T-helper 17 cell (primary cell): Measurements from ENCODE around the gene ZFAND2A. TPM values are rescaled to one million over a fixed set of nuclear protein-coding genes. Genes with fewer than 3 reads are reported as not detected.

Experiments
- ATAC-seq: fragments of 150-1000 bp; cut with Tn5 transposase; 2 replicates; pipeline ENCODE4 v1.10.0; 2021; ENCODE audit warnings: mild to moderate bottlenecking, moderate library complexity
- DNase-seq, 3 donors: peaks; one replicate each; pipeline versions ENCODE4 v3.0.0 to v3.0.0-alpha.2; 2020 to 2021
- H3K9me3 ChIP-seq: one replicate; pipeline ENCODE4 v1.7.0; 2013; ENCODE audit warnings: low read length, mild to moderate bottlenecking; ENCODE audit not compliant: control insufficient read depth, poor library complexity, severe bottlenecking
- H3K27ac Mint-ChIP-seq: one replicate; pipeline ENCODE4 v1.8.0; 2022; ENCODE audit warnings: mild to moderate bottlenecking, moderate library complexity, mixed read lengths
- H3K27me3 Mint-ChIP-seq: one replicate; pipeline ENCODE4 v1.8.0; 2022; ENCODE audit warnings: mixed read lengths
- H3K36me3 Mint-ChIP-seq: one replicate; pipeline ENCODE4 v1.8.0; 2022; ENCODE audit warnings: low read depth, mixed read lengths
- H3K4me1 Mint-ChIP-seq: one replicate; pipeline ENCODE4 v1.8.0; 2022; ENCODE audit warnings: mild to moderate bottlenecking, mixed read lengths
- H3K4me3 Mint-ChIP-seq: one replicate; pipeline ENCODE4 v1.8.0; 2022; ENCODE audit warnings: mild to moderate bottlenecking, moderate library complexity, mixed read lengths
- total RNA-seq, 4 donors: library from RNA in 2 of 4; stranded (reverse) in 2 of 4; gene quantifications; one replicate each; pipeline ENCODE4 v1.2.3 and lab custom pipeline; 2022 to 2026

Gene ZFAND2A
- total RNA-seq, 2 donors from 2014 or later, result 73.6 to 87.8 TPM

DNA sequence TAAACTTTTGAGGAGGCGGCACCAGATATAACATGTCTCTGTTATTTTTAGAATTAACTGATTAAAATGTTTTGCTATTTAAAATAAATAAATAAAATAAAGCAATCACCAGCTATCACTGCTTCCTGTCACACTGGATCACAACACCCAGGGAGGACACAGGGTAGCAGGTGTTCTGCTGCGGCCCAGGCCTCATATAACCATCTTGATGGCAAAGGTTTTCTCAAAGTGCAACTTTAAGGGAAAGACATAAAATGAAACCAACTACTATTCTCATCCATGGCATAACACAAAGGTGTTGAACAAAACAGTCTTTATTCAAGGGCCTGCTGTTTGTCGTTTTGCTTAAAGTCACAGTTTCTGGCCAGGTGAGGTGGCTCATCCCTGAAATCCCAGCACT is 48.8 kb downstream of the ZFAND2A start:
- no peaks in the 10 kb centered on the region for H3K9me3 ChIP-seq
- H3K27ac Mint-ChIP-seq, result no peak overlapping the region
- no peak for ATAC-seq
- no peak overlapping the region for H3K4me3 Mint-ChIP-seq
- no peaks in the 10 kb centered on the region for H3K36me3 Mint-ChIP-seq
- no peaks in the 10 kb centered on the region for H3K27me3 Mint-ChIP-seq
- peaks cover 10% of the 10 kb centered on the region for H3K4me1 Mint-ChIP-seq
- no peak for DNase-seq

- ATAC-seq, result no peak
These were observed 49.6 kb downstream of the ZFAND2A start for GRCh38 chr7:1110358-1110757.

DNA sequence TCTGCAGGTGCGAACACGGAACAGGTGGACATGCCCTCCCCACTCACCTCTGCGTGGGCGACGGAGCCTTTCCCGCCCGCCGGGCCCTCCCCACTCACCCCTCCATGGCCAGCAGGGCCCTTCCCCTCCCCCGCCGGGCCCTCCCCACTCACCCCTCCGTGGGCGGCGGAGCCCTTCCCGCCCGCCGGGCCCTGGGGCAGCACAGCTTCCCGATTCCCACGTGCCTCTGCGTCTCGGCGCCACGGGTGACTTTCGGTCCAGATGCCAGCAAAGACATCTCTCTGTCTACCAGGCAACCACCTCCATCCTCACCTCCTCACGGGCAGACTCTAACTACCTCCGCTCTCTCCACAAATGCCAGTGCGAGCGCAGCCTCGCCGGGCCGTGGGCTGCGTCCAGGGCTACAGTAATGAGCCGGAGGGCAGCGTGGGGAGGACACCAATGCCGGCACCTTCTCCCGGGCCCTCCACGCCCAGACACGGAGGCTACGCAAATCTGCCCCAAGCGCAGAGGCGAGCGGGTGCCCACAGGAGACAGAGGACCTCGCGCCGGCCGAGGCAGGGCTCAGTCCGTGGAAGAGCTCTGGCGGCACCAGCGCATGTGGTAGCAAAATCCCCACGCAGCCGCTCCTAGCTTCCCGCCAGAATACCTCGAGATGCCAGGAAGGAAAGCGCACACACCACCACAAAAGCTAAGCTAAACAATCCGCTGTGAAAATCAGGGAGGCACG is 50.2 kb downstream of the ZFAND2A start:
- no peak for DNase-seq
- no peak overlapping the region for H3K4me3 Mint-ChIP-seq
- H3K36me3 Mint-ChIP-seq, result no peaks in the 10 kb centered on the region
- peaks cover 8% of the 10 kb centered on the region for H3K4me1 Mint-ChIP-seq
- no peak overlapping the region for H3K27ac Mint-ChIP-seq
- no peaks in the 10 kb centered on the region for H3K27me3 Mint-ChIP-seq
- H3K9me3 ChIP-seq, result no peaks in the 10 kb centered on the region
- ATAC-seq, result no peak

More at GRCh38 chr7:1110358-1110757, 49.6 kb downstream of the ZFAND2A start:
- H3K27ac Mint-ChIP-seq, result no peak overlapping the region
- no peaks in the 10 kb centered on the region for H3K9me3 ChIP-seq
- no peaks in the 10 kb centered on the region for H3K27me3 Mint-ChIP-seq
- no peaks in the 10 kb centered on the region for H3K36me3 Mint-ChIP-seq
- peaks cover 11% of the 10 kb centered on the region for H3K4me1 Mint-ChIP-seq
- DNase-seq, result no peak
- H3K4me3 Mint-ChIP-seq, result no peak overlapping the region

GRCh38 chr7:1108264-1108920 is 51.6 kb downstream of the ZFAND2A start:
- Mint-ChIP-seq H3K36me3 (no peaks in the 10 kb centered on the region), H3K4me1 (peaks cover 15% of the 10 kb centered on the region), H3K27ac (no peak overlapping the region), H3K4me3 (no peak overlapping the region), H3K27me3 (no peaks in the 10 kb centered on the region)
- H3K9me3 ChIP-seq, result no peaks in the 10 kb centered on the region
- ATAC-seq (no peak), DNase-seq (no peak)

- DNase-seq (no peak), ATAC-seq (no peak)
- Mint-ChIP-seq H3K27ac (no peak overlapping the region), H3K36me3 (no peaks in the 10 kb centered on the region), H3K4me1 (peaks cover 19% of the 10 kb centered on the region), H3K27me3 (no peaks in the 10 kb centered on the region), H3K4me3 (no peak overlapping the region)
- no peaks in the 10 kb centered on the region for H3K9me3 ChIP-seq
These were observed 53.1 kb downstream of the ZFAND2A start for GRCh38 chr7:1106793-1107421.

DNA sequence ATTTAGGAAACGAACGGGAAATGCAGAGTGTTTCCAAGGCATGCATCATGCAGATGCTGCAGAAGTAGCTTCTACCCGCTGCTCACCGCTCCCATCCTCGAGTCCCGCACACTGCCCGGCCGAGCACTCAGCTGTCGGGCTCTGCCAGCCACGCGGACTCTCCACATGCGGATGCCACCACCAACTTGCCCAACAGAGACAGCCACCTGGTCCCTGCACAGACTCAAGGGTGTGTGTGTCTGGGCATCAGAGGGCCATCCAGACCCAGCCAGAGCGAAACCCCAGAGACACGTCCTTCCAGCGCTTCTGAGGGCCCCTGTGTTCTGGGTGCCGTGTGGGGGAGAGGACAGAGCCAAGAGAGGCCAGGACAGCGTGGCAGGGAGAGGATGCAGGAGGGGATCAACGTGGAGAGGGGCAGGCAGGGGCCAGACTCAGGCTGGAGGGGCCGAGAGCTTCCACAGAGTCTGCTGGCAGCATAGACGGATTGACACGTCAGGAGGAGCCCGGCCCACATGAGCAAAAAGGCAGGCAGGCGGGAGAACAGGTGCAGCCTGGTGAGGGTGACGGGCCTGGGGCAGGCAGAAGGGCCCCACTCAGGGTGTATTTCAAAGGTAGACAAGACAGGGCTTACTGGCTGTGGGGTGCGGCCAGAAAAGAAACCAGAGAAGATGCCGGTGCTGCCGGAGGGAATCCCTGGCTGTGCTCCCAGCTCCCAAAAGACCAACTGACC is 53.8 kb downstream of the ZFAND2A start:
- no peaks in the 10 kb centered on the region for H3K36me3 Mint-ChIP-seq
- no peaks in the 10 kb centered on the region for H3K27me3 Mint-ChIP-seq
- no peak overlapping the region for H3K27ac Mint-ChIP-seq

DNA sequence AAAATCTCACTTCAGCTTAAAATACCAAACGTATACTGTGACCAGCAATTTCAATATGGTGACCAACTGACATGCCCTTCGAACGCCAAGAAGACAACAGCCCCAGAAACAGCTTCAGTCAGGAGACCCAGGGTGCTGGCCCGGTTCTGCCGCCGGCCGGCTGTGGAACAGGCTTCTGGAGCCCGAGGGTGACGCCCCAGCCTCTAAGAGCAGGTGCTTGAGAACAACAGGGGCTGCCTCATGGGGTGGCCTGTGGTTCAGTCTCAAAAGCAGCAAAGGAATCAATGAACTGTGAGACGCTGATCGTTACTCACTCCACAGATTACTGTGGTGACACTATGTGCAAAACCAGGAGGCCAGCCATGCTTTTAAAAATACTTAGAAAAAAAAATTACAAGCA is 54.8 kb downstream of the ZFAND2A start:
- DNase-seq (no peak), ATAC-seq (no peak)
- peak overlapping the region; percentile 21 for H3K27ac Mint-ChIP-seq
- H3K36me3 Mint-ChIP-seq, result no peaks in the 10 kb centered on the region
- no peaks in the 10 kb centered on the region for H3K27me3 Mint-ChIP-seq
- H3K4me3 Mint-ChIP-seq, result no peak overlapping the region
- H3K9me3 ChIP-seq, result no peaks in the 10 kb centered on the region
- H3K4me1 Mint-ChIP-seq, result peaks cover 19% of the 10 kb centered on the region

More for the DNA sequence above, 53.8 kb downstream of the ZFAND2A start:
- H3K4me3 Mint-ChIP-seq, result no peak overlapping the region
- H3K4me1 Mint-ChIP-seq, result peaks cover 19% of the 10 kb centered on the region
- no peaks in the 10 kb centered on the region for H3K9me3 ChIP-seq
- ATAC-seq (no peak), DNase-seq (no peak)

- ATAC-seq, result no peak
These were observed 55.3 kb downstream of the ZFAND2A start for GRCh38 chr7:1104516-1105179.

DNA sequence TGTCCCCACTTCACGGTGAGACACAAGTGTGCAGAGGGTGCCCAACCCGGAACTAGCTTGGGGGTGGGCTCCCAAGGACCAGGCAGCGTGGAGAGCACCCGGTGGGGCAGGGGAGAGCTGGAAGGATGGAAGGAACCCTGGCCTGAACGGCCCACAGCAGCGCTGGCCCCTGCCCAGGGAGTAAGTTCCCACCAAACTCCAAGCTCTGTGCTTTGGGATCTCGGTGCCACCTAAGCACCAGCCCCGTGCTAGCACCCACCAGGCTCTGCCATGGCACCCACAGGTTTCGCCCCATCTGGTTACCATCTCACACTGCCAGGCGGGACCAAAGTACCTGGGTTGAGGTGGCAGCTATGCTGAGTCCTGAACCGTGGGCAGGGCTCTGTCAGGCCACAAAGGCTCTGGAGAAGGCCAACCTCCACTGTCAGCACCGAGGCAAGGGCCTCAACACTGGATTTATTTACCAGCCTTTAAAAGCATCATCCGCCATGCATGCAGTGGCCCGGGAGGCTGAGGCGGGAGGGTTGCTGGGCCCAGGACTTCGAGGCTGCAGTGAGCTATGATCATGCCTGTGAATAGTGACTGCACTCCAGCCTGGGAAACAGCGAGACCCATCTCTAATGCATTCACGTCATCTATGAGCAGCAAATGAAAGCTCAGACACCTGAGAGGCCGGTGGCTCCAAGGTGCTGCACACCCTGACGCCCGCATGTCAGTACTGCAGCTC is 56.0 kb downstream of the ZFAND2A start:
- Mint-ChIP-seq H3K36me3 (no peaks in the 10 kb centered on the region), H3K27me3 (no peaks in the 10 kb centered on the region), H3K4me3 (peak overlapping the region; percentile 77), H3K4me1 (peaks cover 19% of the 10 kb centered on the region), H3K27ac (peak overlapping the region; percentile 79)
- no peaks in the 10 kb centered on the region for H3K9me3 ChIP-seq
- DNase-seq, result no peak
- ATAC-seq, result peak; percentile 48

More at GRCh38 chr7:1104516-1105179, 55.3 kb downstream of the ZFAND2A start:
- peaks cover 19% of the 10 kb centered on the region for H3K4me1 Mint-ChIP-seq
- peak overlapping the region; percentile 21 for H3K27ac Mint-ChIP-seq
- no peaks in the 10 kb centered on the region for H3K27me3 Mint-ChIP-seq
- no peaks in the 10 kb centered on the region for H3K36me3 Mint-ChIP-seq
- H3K4me3 Mint-ChIP-seq, result no peak overlapping the region
- DNase-seq, result no peak
- H3K9me3 ChIP-seq, result no peaks in the 10 kb centered on the region

GRCh38 chr7:1103009-1103788 is 56.8 kb downstream of the ZFAND2A start:
- peak; percentile 65 for ATAC-seq
- peak overlapping the region; percentile 79 for H3K27ac Mint-ChIP-seq
- H3K4me3 Mint-ChIP-seq, result peak overlapping the region; percentile 77
- H3K27me3 Mint-ChIP-seq, result no peaks in the 10 kb centered on the region
- no peaks in the 10 kb centered on the region for H3K36me3 Mint-ChIP-seq
- no peaks in the 10 kb centered on the region for H3K9me3 ChIP-seq
- peaks cover 19% of the 10 kb centered on the region for H3K4me1 Mint-ChIP-seq
- DNase-seq, result no peak
